HepG2 (cell line): Measurements from ENCODE around the gene GAL3ST2. TPM values are rescaled to one million over a fixed set of nuclear protein-coding genes. Genes with fewer than 3 reads are reported as not detected.

ENCODE experiments used
- ARID2 ChIP-seq: sonication (generic); formaldehyde crosslinking; IDR thresholded peaks from 2 replicates; pipeline ENCODE4 v1.8.1; 2022; ENCODE audit warnings: mild to moderate bottlenecking, missing genetic modification reagents, borderline replicate concordance
- BORCS8-MEF2B ChIP-seq: sonication (generic); formaldehyde crosslinking; IDR thresholded peaks from 2 replicates; pipeline ENCODE4 v1.8.0; 2022; ENCODE audit warnings: mild to moderate bottlenecking, missing genetic modification reagents
- FOSL2 ChIP-seq: sonication (generic); formaldehyde crosslinking; IDR thresholded peaks from 2 replicates; pipeline ENCODE4 v1.4.0; 2020; ENCODE audit warnings: missing genetic modification reagents
- KDM5A ChIP-seq: fragments of 200-600 bp; sonication (generic); IDR thresholded peaks from 2 replicates; pipeline ENCODE4 v1.7.0; 2018; ENCODE audit warnings: antibody characterized with exemption, mild to moderate bottlenecking, low read length, borderline replicate concordance
- KLF6 ChIP-seq: IDR thresholded peaks from 2 replicates; pipeline ENCODE4 v1.8.0; 2016; ENCODE audit warnings: missing biosample characterization, missing genetic modification reagents
- MAFF ChIP-seq: IDR thresholded peaks from 2 replicates; pipeline ENCODE4 v1.6.1; 2011; ENCODE audit warnings: low read depth, low read length, improper control_type of control experiment
- MXD3 ChIP-seq: IDR thresholded peaks from 2 replicates; pipeline ENCODE4 v1.6.1; 2016; ENCODE audit warnings: mild to moderate bottlenecking, missing biosample characterization, missing genetic modification reagents
- NFIC ChIP-seq: IDR thresholded peaks from 2 replicates; pipeline ENCODE4 v1.6.1; 2012; ENCODE audit warnings: mild to moderate bottlenecking, low read length, inconsistent platforms
- RFX3 ChIP-seq: IDR thresholded peaks from 2 replicates; pipeline ENCODE4 v1.6.1; 2016; ENCODE audit warnings: missing biosample characterization, missing genetic modification reagents
- SMYD3 ChIP-seq: sonication (generic); formaldehyde crosslinking; IDR thresholded peaks from 2 replicates; pipeline ENCODE4 v1.8.1; 2023; ENCODE audit warnings: mild to moderate bottlenecking, missing genetic modification reagents
- TBX3 ChIP-seq: fragments of 450-650 bp; IDR thresholded peaks from 2 replicates; pipeline ENCODE4 v1.6.1; 2017; ENCODE audit warnings: antibody characterized with exemption, mild to moderate bottlenecking, inconsistent platforms, borderline replicate concordance
- TEAD2 ChIP-seq: sonication (generic); formaldehyde crosslinking; IDR thresholded peaks from 2 replicates; pipeline ENCODE4 v1.9.0; 2021; ENCODE audit warnings: missing genetic modification reagents
- TRIM24 ChIP-seq: sonication (generic); formaldehyde crosslinking; IDR thresholded peaks from 2 replicates; pipeline ENCODE4 v1.8.0; 2022; ENCODE audit warnings: mild to moderate bottlenecking, missing genetic modification reagents
- ZBTB7B ChIP-seq: sonication (generic); formaldehyde crosslinking; IDR thresholded peaks from 2 replicates; pipeline ENCODE4 v1.4.0; 2020; ENCODE audit warnings: missing genetic modification reagents
- ZFP1 ChIP-seq: IDR thresholded peaks from 2 replicates; pipeline ENCODE4 v1.6.1; 2016
- ZMYM4 ChIP-seq: sonication (generic); formaldehyde crosslinking; IDR thresholded peaks from 2 replicates; pipeline ENCODE4 v1.8.1; 2023; ENCODE audit warnings: mild to moderate bottlenecking, missing genetic modification reagents
- ZNF30 ChIP-seq: sonication (generic); formaldehyde crosslinking; IDR thresholded peaks from 2 replicates; pipeline ENCODE4 v1.5.0; 2020; ENCODE audit warnings: mild to moderate bottlenecking, missing genetic modification reagents
- ZNF710 ChIP-seq: sonication (generic); formaldehyde crosslinking; IDR thresholded peaks from 2 replicates; pipeline ENCODE4 v1.5.0; 2020; ENCODE audit warnings: mild to moderate bottlenecking, missing genetic modification reagents, borderline replicate concordance
- ZNF740 ChIP-seq: sonication (generic); formaldehyde crosslinking; IDR thresholded peaks from 2 replicates; pipeline ENCODE4 v1.4.0; 2020; ENCODE audit warnings: missing genetic modification reagents
- ZNF816 ChIP-seq: sonication (generic); formaldehyde crosslinking; IDR thresholded peaks from 2 replicates; pipeline ENCODE4 v1.8.0; 2022; ENCODE audit warnings: missing genetic modification reagents, mild to moderate bottlenecking, borderline replicate concordance
- polyA plus RNA-seq, 8 experiments: library from polyadenylated mRNA; depleted of rRNA in 3 of 8; stranded (reverse) in 7 of 8; unstranded in 1 of 8; fragments of >200 nt; fragmentation: Illumina TruSeq in 4 of 8; extraction: Trizol in 4 of 8; gene quantifications; 2 replicates each; pipeline versions ENCODE4 v1.2.1 to v1.2.3, GENCODE V29; 2011 to 2016; ENCODE audit warnings: low read depth in 4 of 8, missing spikeins in 1 of 8, mixed read lengths in 1 of 8; ENCODE audit not compliant: insufficient read depth in 1 of 8
- total RNA-seq, 5 experiments: library from RNA; depleted of rRNA; stranded (reverse); fragments of >200 nt; fragmentation: Illumina TruSeq; extraction: Trizol; gene quantifications; 2 replicates each; pipeline ENCODE4 v1.2.3, GENCODE V29; 2016; ENCODE audit warnings: low read depth in 1 of 5
- TF ChIP-seq, protein P1 (sequence below): sonication (generic); formaldehyde crosslinking; IDR thresholded peaks from 2 replicates; pipeline ENCODE4 v1.4.0; 2020; ENCODE audit warnings: mild to moderate bottlenecking, low read depth, missing genetic modification reagents
- TF ChIP-seq, protein P2 (sequence below): sonication (generic); formaldehyde crosslinking; IDR thresholded peaks from 2 replicates; pipeline ENCODE4 v1.5.0; 2020; ENCODE audit warnings: missing genetic modification reagents
- TF ChIP-seq, protein P3 (sequence below): sonication (generic); formaldehyde crosslinking; IDR thresholded peaks from 2 replicates; pipeline ENCODE4 v1.4.0; 2020; ENCODE audit warnings: missing genetic modification reagents, mild to moderate bottlenecking, borderline replicate concordance

GAL3ST2 gene
- total and polyA plus RNA-seq, 2 of the 13 experiments (the other 11 are each of a cell fraction or from before 2014, with no cell fraction given): 0.17 to 0.20 TPM

DNA sequence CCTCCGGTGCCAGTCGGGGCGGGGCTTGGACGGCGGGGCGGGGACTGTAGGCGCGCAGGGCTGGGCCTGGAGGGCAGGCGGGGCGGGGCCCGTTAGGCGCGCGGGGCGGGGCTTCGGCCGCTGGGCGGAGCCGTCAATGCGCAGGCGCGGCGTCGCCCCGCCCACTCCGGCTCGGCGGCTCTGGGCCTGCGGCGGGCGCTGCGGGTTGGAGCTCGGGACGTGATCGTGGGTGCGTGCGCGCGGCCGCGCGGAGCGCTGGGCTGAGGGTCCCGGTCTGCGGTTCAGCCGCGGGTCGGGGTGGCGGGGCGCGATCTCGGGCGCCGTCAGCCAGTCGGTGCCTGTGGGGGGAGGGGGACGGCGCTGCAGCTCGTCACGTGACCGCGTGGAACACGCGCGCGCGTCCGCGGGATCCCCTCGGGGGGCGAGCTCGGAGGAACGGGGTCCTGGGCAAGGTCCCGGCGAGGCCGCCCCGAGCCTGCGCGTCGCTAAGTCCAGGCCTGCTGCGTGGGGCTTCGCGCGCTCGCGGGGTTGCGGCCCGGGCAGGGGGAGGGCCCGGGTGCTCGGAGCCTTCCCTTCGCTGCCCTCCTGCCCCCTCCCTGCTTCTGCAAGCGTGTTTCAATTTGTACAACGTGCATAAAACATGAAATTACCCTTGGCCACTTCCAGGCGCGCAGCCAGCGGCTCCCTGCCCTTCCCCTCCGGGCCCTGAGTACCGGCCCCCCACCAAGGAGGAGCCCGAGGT, 42.0 kb upstream of the GAL3ST2 start, which contains the start of gene D2HGDH (continued):
- TF ChIP-seq TRIM24: no peak
- 0 out of 2 replicates have a peak, but pooled peaks have one; percentile 4 for TF ChIP-seq KLF6 (CRISPR knock-in tag)
- no peak; the same call in 1 of the 2 replicates for TF ChIP-seq SMYD3 (CRISPR knock-in tag)
- TF ChIP-seq TEAD2 (CRISPR knock-in tag): no peak; the same call in 1 of the 2 replicates
- no peak for TF ChIP-seq NFIC
- TF ChIP-seq RFX3 (CRISPR knock-in tag): no peak
- TF ChIP-seq KDM5A: no peak
- 0 out of 2 replicates have a peak, but pooled peaks have one; percentile 5 for TF ChIP-seq FOSL2 (CRISPR knock-in tag)
- no peak for TF ChIP-seq ZMYM4
- TF ChIP-seq, protein P1, sequence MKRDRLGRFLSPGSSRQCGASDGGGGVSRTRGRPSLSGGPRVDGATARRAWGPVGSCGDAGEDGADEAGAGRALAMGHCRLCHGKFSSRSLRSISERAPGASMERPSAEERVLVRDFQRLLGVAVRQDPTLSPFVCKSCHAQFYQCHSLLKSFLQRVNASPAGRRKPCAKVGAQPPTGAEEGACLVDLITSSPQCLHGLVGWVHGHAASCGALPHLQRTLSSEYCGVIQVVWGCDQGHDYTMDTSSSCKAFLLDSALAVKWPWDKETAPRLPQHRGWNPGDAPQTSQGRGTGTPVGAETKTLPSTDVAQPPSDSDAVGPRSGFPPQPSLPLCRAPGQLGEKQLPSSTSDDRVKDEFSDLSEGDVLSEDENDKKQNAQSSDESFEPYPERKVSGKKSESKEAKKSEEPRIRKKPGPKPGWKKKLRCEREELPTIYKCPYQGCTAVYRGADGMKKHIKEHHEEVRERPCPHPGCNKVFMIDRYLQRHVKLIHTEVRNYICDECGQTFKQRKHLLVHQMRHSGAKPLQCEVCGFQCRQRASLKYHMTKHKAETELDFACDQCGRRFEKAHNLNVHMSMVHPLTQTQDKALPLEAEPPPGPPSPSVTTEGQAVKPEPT: 0 out of 2 replicates have a peak, but pooled peaks have one; percentile 4
- TF ChIP-seq TBX3: no peak
- no peak for TF ChIP-seq ZNF740
- no peak for TF ChIP-seq ARID2
- peak; percentile 80 for TF ChIP-seq BORCS8-MEF2B
- TF ChIP-seq ZFP1: no peak
- no peak for TF ChIP-seq ZNF30 (CRISPR knock-in tag)
- TF ChIP-seq ZNF710 (CRISPR knock-in tag): no peak; the same call in none of the 2 replicates
- TF ChIP-seq, protein P2, sequence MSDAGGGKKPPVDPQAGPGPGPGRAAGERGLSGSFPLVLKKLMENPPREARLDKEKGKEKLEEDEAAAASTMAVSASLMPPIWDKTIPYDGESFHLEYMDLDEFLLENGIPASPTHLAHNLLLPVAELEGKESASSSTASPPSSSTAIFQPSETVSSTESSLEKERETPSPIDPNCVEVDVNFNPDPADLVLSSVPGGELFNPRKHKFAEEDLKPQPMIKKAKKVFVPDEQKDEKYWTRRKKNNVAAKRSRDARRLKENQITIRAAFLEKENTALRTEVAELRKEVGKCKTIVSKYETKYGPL (CRISPR knock-in tag): no peak
- TF ChIP-seq ZNF816 (CRISPR knock-in tag): no peak
- TF ChIP-seq, protein P3, sequence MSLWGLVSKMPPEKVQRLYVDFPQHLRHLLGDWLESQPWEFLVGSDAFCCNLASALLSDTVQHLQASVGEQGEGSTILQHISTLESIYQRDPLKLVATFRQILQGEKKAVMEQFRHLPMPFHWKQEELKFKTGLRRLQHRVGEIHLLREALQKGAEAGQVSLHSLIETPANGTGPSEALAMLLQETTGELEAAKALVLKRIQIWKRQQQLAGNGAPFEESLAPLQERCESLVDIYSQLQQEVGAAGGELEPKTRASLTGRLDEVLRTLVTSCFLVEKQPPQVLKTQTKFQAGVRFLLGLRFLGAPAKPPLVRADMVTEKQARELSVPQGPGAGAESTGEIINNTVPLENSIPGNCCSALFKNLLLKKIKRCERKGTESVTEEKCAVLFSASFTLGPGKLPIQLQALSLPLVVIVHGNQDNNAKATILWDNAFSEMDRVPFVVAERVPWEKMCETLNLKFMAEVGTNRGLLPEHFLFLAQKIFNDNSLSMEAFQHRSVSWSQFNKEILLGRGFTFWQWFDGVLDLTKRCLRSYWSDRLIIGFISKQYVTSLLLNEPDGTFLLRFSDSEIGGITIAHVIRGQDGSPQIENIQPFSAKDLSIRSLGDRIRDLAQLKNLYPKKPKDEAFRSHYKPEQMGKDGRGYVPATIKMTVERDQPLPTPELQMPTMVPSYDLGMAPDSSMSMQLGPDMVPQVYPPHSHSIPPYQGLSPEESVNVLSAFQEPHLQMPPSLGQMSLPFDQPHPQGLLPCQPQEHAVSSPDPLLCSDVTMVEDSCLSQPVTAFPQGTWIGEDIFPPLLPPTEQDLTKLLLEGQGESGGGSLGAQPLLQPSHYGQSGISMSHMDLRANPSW (CRISPR knock-in tag): no peak
- TF ChIP-seq MXD3 (CRISPR knock-in tag): peak; percentile 66; the same call in 1 of the 2 replicates
- no peak for TF ChIP-seq ZBTB7B
- no peak for TF ChIP-seq MAFF
